Hematopoietic multipotent progenitor cell treated with erythropoietin and hydrocortisone succinate and interleukin-3 and kit ligand, for 6 days (in vitro differentiated cells): ENCODE data around the gene TPPP.
"Not testable (repeated sequence)": the region's sequence is repeated elsewhere in the genome, so short reads cannot be mapped to it uniquely, and the experiment has no call there.

Experiments used
- DNase-seq: peaks from one replicate; pipeline ENCODE4 v3.0.0-alpha.2; 2015

The TPPP gene

DNA sequence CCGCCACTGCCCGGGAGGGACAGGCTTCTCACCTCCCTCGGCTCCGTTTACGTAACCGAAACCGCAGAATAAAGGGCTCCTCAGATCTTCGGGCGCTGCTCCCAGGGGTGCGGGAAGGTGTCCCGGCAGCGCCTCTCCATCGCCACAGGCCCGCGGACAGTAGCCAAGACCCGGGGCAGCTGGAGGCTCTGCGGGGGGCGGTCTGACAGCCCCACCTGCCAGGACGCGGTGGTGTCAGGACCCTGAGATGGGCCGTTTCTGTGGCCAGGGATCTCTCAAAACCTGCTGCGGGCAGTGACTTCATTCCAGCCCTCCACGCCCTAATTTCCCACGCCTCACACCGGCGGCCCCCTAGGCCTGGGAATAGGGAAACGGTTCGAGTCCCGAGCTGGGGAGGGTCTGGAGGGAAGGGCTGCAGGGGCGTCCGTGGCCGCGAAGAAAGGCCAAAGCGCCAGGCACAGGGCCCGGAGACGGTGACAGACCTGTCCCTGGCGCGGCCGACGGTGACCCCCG, 567 bp downstream of the TPPP start:
- not testable (repeated sequence) for DNase-seq

DNA sequence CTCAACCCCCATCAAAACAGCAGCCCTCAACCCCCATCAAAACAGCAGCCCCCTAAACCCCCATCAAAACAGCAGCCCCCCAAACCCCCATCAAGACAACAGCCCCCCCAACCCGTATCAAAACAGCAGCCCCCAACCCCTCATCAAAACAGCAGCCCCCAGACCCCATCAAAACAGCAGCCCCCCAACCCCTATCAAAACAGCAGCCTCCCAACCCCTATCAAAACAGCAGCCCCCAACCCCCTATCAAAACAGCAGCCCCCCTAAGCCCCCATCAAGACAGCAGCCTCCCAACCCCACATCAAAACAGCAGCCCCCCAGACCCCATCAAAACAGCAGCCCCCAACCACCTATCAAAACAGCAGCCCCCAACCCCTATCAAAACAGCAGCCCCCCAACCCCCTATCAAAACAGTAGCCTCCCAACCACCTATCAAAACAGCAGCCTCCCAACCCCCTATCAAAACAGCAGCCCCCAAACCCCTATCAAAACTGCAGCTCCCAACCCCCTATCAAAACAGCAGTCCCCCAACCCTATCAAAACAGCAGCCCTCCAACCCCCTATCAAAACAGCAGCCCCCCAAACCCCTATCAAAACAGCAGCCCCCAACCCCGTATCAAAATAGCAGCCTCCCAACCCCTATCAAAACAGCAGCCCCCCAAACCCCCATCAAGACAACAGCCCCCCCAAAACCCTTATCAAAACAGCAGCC, 1.2 kb downstream of the TPPP start:
- DNase-seq = no peak

DNA sequence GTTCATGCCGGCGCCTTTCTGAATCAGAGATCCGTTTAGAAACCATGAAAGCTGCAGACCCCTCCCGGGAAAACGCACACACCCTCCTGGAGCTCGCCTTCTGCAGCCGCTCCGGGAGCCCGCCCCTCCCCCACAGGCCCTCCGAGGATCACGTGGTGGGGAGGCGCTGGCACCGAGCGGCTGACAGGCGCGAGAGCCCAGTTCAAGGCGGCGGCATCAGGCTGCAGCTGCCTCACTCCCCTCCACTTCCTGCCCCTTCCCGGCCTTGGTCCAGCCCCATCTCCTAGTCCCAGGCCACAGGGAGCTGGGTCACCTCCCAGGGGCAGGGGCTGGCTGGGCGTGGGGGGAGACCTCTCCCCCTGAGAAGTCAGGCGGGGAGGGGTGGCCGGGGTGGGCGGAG, 2.1 kb downstream of the TPPP start:
- not testable (repeated sequence) for DNase-seq

DNA sequence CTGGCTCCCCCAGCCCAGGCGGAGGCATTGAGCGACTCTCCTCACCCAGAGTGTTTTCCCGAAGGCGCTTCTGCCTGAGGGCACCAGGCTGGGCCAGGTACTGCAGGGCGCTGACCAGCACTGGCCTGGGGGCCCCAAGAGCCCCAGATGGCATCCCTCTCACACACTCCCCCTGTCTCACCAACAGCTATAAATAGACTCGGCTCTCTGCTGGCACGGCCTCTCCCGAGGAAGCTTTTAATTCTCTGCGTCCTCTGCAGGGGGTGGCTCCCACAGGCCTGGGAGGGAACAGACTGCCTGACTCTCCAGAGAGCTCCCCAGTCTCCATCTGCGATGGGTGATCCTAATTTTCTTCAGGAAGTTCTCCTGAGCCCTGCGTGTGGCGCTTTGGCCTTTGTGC, 2.9 kb downstream of the TPPP start:
- not testable (repeated sequence) for DNase-seq

DNA sequence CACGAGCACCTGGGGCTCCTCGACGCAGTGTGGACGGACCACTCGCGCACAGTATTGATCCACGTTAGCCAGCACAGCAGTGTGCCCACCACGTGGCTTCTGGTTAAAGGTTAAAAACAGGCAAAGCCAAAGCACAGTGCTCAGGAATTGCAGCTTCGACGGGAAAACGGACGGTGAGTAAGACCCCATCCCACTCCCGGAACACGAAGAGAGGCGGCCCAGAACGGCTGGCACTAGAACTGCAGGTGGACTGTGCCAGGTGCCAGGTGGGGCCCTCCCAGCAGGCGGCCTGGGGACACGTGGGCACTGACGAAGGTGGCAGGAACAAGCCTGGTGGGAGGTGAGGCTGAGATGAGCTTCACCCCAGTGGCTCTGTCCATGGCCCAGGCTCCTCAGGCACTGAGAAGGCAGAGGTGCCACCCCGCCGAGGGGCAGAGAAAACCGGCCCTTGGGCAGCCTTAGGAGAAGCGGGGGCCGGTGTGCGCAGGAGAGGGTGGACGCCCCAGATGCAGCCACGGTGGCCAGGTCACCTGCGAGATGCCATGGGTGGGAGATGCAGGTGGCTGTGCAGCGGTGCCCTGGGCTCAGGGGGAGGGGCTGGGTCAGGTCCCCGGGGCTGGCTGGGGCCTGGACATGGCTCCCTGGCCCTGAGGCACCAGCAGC, 4.7 kb downstream of the TPPP start:
- DNase-seq = not testable (repeated sequence)

DNA sequence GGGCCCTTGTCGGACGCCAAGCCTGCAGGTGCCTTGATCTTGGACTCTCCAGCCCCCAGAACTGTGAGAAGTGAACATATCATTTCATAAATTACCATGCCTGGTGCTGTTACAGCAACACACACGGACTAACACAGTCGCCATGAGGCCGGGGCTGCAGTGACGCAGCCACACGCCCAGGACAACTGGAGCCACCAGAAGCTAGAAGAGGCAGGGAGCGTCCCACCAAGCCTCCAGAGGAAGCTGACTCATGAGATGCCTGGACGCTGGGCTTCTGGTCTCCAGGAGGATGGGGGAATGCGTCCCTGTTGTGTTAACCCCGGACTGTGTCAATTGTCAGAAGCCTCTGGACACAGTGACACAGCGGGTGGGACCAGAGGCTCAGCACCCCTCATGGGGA, 6.2 kb downstream of the TPPP start:
- DNase-seq = not testable (repeated sequence)

DNA sequence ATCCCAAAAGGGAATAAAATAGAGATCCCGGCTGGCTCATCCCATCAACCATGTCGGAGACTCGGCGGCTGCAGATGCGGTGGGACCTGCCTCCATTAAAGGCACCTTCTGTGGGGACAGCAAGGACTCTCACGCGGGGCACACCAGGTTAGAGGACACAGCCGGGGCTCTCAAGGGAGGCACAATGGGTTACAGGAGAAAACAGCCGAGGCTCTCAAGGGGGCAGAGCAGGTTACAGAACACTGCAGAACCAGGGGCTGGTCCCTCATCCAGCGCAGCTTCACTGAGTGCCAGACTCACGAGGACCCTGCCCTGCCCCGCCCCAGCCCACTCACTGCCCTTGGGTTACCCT, 7.0 kb downstream of the TPPP start:
- DNase-seq = not testable (repeated sequence)

DNA sequence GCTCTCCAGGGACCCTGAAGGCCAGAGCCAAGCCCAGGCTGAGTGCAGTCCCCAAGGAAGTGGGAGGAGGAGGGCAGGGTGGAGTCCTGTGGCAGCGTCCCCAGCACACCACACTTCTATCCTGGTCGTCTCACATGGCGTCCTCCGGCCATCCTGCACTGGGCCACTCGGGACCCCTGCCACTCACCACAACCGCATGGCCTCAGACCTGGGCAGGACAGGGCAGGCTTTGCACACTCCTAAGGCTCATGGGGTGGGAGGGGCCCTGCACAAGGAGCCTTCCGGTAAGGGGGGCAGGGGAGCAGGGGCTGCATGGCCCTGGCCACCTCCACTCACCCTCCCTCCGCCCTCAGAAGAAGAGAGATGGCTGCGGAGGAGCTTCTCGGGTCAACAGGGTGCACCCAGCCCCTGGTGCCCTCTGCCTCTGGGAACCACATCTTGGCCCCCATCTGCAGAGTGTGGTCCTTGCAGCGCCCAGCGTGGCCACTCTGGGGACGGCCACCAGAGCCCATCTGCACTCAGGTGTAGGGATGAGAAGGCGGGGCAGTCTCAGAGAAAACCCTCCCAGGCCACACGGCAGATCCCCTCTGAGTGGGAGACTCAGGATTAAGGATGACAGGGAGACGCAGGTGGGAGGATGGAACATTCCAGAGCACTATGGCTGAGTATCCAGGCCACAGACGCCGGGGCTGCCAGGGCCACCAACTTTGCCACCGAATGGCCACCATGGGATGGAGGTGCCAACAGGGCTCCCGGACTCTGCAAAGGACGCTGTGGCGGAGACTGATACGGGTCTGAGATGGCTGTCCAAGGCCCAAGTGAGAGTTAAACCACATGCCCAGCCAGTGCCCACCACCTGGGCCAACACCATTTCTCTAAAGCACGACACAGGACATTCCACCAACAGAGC, 7.6 kb downstream of the TPPP start:
- DNase-seq = no peak

DNA sequence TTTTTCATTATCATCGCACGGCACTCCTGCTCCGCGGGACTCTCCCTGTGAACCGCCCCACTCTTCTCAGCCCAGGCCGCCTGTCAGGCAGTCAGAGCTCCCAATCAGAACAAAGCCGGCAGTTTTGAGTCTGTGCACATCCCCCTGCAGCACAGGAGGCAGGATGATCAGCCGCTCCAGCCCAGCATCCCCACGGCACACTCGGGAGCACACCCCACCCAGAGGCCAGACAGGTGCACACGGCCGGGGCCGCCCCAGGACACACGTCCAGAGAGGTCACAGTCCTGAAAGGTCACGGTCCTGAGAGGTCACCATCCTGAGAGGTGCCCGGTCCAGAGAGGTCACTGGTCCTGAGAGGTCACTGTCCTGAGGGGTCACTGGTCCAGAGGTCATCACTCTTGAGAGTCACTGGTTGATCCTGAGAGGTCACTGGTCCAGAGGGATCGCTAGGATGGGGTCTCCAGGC, 8.4 kb downstream of the TPPP start:
- no peak for DNase-seq

DNA sequence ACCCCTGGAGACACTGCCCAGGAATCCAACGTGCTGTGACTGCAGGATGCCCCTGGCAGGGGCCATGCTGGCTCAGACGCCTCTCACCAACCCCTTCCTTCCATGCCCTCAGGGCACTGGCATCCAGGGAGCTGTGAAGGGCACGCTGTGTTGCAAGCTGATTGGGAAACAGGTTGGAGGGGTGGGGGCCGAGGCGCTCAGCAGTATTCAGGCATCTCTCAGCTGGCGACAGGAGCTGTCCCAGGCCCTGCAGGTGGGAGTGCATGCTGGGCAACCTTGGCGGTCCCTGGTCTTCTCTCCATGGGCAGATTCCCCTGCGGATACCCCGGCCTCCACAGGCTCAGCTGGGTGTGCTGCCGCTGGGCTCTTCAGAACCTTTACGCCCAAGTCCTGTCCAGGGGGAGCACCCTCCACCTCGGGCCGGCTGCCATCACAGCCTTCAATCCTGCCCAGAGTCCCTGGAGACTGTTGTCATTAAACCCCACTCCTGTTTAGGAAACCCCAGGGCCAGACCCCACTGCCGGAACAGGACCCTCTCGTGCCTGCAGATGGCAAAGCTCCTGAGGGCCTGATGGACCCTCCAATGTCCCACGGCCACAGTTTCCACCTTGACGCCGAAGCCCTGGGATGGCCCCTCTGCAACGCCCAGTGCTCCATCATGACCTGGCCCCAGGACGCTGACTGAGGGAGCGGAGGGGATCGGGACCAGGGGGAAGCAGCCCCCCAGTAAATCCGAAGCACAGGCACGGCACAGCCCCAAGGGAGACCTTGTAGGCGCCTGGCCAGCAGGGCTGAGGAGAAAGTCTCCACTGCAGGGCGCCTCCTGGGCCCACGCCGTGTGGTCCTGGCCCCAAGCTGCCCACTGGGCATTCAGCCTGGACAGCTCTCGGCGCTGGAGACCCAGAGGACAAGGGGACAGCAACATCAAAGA, 9.3 kb downstream of the TPPP start:
- DNase-seq = no peak

DNA sequence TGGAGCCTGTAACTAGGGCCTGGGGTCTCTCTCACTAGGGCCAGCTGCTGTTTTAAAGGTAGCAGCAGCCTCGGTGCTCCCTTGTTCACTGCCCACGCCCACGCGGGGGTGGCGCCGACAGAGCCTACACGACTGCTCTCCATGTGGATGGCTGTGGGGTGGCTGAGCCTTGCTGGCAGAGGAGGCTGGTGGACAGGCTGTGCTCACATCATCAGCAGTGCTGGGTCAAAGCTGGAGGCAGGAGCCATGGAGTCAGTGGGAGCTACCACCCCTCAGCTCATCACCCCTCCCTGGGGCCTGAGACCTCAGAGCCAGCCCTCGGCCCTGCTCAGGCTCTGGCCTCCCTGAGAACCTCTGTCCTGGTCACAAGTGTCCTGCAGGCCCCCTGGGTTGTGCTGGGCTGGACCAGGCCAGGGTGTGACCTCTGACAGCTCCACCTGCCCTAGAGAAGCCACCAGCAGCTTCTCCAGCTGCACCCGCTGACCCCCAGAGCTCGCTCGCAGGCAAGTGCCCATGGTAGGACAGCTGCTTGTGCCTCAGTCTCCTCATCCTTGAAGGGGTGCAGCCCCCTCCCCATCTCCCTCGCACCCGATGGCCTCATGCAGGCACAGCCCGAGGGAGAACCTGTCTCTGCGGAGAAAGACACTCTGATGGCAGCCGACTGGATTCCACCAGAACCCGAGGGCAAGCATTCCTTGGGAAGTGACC, 10.3 kb downstream of the TPPP start:
- peak; percentile 1 for DNase-seq

DNA sequence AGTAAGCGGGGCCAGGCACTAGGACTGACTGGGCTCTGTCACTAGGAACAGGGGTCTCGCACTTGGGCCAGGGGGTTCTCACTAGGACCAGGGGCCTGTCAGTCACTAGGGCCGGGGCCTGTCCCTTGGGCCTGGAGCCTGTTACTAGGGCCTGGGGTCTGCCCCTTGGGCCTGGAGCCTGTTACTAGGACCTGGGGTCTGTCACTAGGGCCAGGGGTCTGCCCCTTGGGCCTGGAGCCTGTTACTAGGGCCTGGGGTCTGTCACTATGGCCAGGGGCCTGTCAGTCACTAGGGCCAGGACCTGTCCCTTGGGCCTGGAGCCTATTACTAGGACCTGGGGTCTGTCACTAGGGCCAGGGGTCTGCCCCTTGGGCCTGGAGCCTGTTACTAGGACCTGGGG, 10.9 kb downstream of the TPPP start:
- DNase-seq = peak; percentile 0

DNA sequence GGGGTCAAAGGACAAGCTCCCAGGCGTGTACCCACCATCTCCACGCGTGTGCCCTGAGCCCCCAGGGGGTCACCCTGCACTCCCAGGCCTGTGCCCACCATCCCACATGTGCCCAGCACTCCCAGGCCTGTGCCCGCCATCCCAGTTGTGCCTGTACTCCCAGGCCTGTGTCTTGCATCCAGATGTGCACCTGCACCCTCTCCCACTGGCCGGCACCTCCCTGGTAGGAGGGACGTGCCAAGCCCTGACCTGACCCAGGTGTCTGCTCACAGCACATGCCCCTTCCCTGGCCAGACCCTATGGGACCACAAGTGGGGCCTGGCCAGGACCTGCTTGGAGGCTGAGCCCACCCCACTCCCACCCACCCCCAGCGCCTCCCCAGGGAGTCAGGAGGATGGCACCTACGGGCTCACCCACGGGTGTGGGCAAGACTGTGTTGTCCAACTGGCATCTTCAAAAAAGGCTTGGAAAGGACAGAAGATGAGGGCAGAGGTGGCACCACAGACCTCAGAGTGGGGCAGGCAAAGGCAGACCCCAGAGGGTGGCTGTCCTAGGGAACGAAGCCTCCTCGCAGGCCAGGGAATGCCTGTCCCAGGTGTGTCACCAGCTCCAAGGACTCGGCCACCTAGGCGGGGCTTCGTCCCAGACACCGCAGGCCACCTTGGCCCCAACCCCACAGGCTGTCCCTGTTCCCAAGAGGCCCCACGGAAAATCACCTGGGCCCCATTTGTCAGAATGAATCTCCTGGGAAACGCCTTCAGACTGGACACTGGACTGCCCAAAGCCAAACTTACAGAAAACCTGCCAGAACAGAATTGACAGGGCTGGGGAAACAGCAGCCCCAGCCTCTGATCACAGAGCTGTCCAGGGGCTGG, 11.6 kb downstream of the TPPP start:
- DNase-seq = not testable (repeated sequence)

DNA sequence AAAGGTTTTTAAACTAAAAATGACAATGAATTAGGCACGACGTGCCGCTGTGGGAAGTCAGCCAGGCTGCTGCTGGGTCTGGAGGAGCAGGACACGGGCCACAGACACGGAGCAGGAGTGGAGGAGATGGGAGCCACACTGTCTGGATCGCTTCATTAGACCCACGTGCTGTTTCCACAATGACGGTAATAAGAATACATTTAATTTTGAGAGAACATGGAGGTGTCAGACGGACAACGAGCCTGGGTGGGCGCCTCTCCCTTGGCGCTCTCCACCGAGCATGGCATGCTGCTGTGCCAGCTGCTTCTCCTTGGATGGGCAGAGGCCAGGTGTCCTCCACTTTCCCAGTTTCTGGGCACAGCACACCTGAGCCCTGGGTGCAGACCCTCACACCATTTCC, 12.3 kb downstream of the TPPP start:
- DNase-seq = not testable (repeated sequence)

DNA sequence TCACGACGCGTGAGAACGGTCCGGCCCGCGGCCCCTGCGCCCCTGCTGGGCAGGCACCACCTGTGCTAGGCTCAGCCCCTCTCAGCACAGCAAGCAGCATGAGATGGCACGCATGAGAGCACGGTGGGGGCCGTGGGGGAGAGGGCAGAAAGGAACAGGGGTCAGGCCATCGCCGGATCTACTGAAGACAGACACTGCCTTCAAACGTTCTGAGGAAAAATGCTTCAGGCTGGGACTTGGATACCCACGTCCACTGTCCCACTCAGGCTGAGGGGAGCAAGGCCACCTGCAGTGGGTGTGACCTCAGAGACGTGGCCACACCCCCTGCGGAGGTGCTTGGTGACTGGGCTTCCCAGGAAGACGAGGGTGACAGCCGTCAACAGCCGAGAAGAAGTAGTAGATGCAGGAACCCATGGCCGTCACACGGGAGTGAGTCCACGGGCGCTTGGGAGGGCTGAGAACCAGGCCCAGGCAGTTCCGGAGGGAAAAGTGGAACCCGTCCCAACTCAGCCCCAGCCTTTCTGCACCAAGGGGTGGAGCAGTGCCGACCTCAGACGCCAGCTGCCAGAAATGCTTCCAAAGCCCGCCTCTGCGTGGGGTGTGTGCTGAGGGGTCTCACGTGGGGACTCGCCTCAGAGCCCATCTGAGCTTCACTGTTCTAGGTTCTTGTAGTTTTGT, 12.9 kb downstream of the TPPP start:
- not testable (repeated sequence) for DNase-seq

DNA sequence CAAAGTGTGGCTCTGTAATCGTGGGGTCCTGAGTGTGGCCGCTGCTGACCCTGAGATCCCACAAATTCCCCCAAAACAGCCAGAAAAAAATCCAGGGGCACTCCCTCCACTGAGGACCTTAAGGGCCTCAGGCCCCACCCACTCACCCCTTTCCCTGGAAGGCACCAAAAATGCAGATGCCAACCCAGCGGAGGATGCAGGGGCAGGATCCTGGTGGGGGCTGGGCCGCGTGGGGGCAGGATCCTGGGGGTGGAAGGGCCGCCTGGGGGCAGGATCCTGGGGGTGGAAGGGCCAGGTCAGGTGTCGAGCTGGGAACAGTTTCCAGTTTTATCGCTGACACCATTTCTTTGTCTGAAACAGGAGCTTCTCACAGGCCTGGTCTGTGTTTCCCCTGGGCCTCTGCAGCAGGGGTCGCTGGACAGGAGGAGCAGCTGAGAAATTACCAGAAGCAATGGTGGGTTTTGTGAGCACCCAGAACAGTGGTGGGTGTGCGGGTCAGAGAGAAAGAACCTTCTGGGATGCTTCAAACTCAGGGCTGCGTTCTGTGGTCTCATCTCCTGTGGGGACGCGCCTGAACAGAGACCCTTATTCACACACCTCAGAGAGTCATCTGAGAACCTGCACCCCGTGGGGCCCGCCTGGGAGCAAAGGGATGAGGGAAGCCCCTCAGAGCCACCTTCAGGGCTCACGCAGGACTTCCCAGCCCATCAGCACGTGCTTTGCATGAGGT, 13.8 kb downstream of the TPPP start:
- not testable (repeated sequence) for DNase-seq

DNA sequence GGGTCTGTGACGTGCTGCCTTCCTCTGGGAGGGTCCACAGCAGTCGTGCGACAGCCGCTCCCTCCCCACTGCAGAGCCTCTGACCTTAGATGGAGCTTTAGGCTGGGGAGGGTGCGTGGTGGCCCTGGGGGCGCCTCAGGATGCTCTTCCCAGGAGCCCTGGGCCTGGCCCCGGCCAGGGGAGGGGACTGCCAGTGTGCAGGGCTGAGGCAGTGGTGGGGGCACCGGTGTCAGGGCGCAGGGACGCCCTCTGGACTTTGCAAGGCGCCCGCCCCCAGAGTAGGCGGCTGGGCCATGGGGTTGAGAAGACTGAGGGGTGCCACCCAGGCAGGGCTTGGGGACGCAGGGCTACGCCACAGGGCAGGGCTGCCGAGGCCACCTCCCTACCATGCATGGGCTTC, 14.6 kb downstream of the TPPP start:
- DNase-seq = not testable (repeated sequence)

DNA sequence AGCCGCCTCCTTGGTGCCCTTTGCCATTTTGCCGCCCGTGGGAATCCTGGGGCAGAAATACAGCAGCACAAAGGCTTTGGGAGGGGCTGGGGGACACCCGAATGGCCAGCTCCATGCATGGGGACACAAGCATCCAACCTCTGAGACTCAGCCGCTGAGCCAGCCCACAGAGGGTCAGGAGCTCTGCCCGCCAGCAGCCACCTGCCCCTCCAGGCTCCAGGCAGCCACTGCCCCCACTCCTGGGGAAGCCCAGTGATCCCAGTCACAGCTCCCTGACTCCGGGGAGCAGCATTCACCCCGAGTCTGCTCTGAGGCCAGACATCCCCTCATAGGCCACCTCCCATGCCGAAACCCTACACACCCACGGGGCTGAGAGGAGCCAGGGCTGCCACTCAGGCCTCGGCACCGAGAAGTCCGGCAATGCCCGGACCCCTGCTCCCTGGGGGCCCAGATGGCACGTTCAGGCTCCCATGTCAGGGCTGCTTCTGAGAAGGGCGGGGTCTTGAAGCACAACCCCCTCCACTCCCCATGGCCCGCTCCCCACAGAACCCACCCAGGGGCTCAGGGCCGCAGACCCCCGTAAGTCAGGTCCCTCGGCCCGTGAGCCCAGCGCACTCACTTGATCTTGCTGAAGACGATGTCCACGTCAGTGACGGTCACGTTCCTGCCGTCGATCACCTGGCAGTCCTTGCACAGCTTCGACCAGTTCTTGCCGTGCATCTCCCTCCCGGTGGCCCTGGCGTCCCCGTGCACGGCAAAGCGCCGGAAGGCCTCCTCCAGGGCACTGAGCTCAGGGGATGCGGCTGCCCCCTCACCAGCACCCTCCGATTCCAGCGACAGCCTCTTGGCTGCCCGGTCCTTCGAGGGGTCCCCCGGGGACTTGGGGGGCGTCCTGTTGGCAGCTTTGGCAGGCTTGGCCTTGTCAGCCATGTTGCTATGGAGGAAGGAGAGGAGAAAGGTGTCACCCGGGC, 15.7 kb downstream of the TPPP start:
- no peak for DNase-seq
